Sigmoid colon (tissue), 7 donors: ENCODE measurements around the gene DGKD. TPM values are rescaled to one million over a fixed set of nuclear protein-coding genes. Genes with fewer than 3 reads are reported as not detected.

Source experiments
- DNase-seq: peaks from one replicate; pipeline ENCODE4 v3.0.0-alpha.2; 2019
- H3K27ac ChIP-seq, 4 donors: fragments of 200-600 bp; sonication (generic); one replicate each; pipeline ENCODE4 v1.5.1; 2016 to 2019; ENCODE audit warnings: mild to moderate bottlenecking in 1 of 4
- H3K27me3 ChIP-seq, 3 donors: fragments of 200-600 bp; sonication (generic); one replicate each; pipeline ENCODE4 v1.5.1; 2019; ENCODE audit warnings: mild to moderate bottlenecking in 1 of 3
- H3K36me3 ChIP-seq, 4 donors: fragments of 200-600 bp; sonication (generic); one replicate each; pipeline ENCODE4 v1.5.1; 2016 to 2019
- H3K4me1 ChIP-seq, 4 donors: fragments of 200-600 bp; sonication (generic); one replicate each; pipeline ENCODE4 v1.5.1; 2017 to 2019
- H3K4me3 ChIP-seq, 4 donors: fragments of 200-600 bp; sonication (generic); one replicate each; pipeline ENCODE4 v1.5.1; 2017 to 2019; ENCODE audit warnings: mild to moderate bottlenecking in 2 of 4, moderate library complexity in 1 of 4
- H3K9me3 ChIP-seq, 4 donors: fragments of 200-600 bp in 3 of 4; sonication (generic) in 3 of 4; one replicate each; pipeline versions ENCODE4 v1.5.1 to v1.6.1; 2013 to 2019
- EP300 ChIP-seq, 4 donors: sonication (generic); formaldehyde crosslinking; IDR thresholded peaks; one replicate each; pipeline ENCODE4 v1.6.1; 2017; ENCODE audit warnings: antibody characterized with exemption in 4 of 4
- POLR2A ChIP-seq, 2 donors: fragments of 450-650 bp; IDR thresholded peaks; one replicate each; pipeline ENCODE4 v1.6.1; 2016; ENCODE audit warnings: antibody characterized with exemption in 2 of 2, mild to moderate bottlenecking in 2 of 2, moderate library complexity in 2 of 2
- POLR2AphosphoS5 ChIP-seq, 4 donors: sonication (generic); formaldehyde crosslinking; IDR thresholded peaks; one replicate each; pipeline ENCODE4 v1.6.1; 2017; ENCODE audit warnings: antibody characterized with exemption in 4 of 4
- WGBS, 2 donors: extraction: QIAGEN DNeasy Blood & Tissue Kit; methylation state at CpG; one replicate each; pipeline ENCODE4 v1.1.7; 2013; 5-methylcytosine and 5-hydroxymethylcytosine counted together
- intact Hi-C: fragments of 100-400 bp; cut with DNase I; formaldehyde crosslinking; loops from one replicate; pipeline ENCODE4 v1.15.1; 2023
- polyA plus RNA-seq, 3 donors: library from polyadenylated mRNA; stranded (reverse); fragments of 200-250 nt; gene quantifications; one replicate each; pipeline ENCODE4 v1.2.3, GENCODE V29; 2013
- total RNA-seq, 4 donors: library from RNA; depleted of rRNA; stranded (reverse); fragments of >200 nt; gene quantifications; one replicate each; pipeline ENCODE4 v1.1.0, GENCODE V29; 2016
- TF ChIP-seq, protein P1 (sequence below), 4 experiments: fragments of 450-650 bp in 3 of 4; fragments of 200-600 bp in 1 of 4; IDR thresholded peaks; one replicate each; pipeline ENCODE4 v1.5.1; 2016 to 2019; ENCODE audit warnings: antibody characterized with exemption in 4 of 4, mild to moderate bottlenecking in 3 of 4, moderate library complexity in 2 of 4
- donor health status: healthy with polysubstance abuse.
- donor health status: Bipolar disorder and iron deficiency.
- donor health status: healthy.

DGKD gene
- total and polyA plus RNA-seq, 7 donors: 10.7 to 67.0 (median 19.7) TPM

DNA sequence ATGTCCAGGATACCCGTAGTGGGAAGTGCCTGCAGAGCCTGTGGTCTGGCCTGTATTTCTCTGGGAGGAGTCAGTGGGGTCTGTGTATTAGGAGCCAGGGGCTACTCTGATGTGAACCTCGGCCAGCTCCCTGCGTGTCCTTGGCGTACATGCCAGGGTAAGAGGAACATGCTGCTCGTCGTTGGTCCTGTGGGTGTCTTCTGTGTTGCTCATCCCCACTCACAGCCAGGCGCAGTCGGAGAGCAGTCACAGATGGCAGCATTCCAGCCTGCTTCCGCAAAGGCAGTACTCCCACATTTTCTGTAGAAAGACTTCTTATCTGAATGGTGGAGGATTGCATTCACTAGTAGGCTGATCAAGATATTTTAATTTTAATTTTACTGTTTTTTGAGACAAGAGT lies 84.9 kb downstream of the DGKD start:
- Histone ChIP-seq H3K27me3 (no peaks in the 10 kb centered on the region), H3K4me3 (no peak overlapping the region), H3K36me3 (peaks cover 5 to 82% (median 17%) of the 10 kb centered on the region in 4 donors), H3K27ac (no peak overlapping the region), H3K4me1 (peaks cover 0 to 7% (median 1%) of the 10 kb centered on the region in 4 donors), H3K9me3 (no peaks in the 10 kb centered on the region)
- WGBS, 2 donors: 88 to 90% methylated on average over 9 of the region's 9 CpGs
- TF ChIP-seq, protein P1, sequence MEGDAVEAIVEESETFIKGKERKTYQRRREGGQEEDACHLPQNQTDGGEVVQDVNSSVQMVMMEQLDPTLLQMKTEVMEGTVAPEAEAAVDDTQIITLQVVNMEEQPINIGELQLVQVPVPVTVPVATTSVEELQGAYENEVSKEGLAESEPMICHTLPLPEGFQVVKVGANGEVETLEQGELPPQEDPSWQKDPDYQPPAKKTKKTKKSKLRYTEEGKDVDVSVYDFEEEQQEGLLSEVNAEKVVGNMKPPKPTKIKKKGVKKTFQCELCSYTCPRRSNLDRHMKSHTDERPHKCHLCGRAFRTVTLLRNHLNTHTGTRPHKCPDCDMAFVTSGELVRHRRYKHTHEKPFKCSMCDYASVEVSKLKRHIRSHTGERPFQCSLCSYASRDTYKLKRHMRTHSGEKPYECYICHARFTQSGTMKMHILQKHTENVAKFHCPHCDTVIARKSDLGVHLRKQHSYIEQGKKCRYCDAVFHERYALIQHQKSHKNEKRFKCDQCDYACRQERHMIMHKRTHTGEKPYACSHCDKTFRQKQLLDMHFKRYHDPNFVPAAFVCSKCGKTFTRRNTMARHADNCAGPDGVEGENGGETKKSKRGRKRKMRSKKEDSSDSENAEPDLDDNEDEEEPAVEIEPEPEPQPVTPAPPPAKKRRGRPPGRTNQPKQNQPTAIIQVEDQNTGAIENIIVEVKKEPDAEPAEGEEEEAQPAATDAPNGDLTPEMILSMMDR (IDR thresholded peaks at IDR 0.05): no peak
- TF ChIP-seq EP300 (IDR thresholded peaks at IDR 0.05): no peak
- TF ChIP-seq POLR2A (IDR thresholded peaks at IDR 0.05): no peak
- TF ChIP-seq POLR2AphosphoS5 (IDR thresholded peaks at IDR 0.05): no peak
- peak; percentile 74 for DNase-seq
- intact Hi-C loops: no loop called here

DNA sequence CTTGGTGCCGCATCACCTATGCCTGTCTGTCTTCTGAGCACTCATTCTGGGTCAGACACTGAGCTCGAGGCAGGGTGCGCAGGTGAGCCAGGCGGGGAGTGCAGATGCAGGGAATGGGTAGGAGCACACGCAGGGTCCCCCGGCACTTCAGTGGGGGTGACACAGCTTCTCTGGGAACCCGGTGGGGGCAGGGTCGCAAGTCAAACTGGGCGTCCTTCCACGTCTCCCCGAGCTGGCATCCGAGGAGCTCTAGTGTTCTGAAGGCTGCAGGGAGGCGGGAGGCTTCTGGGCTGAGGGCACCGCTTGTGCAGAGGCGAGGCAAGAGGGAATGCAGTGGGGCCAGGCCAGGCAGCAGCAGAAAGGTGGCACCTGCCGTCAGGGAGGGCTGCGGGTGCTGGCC lies 86.0 kb downstream of the DGKD start:
- H3K4me3 ChIP-seq: no peak overlapping the region
- intact Hi-C loops: loop anchor here (5.0 to 10.0 kb wide), 2 partner anchors 188 to 836 kb away; partner anchors contain the start of gene ATG16L1
- peaks cover 5 to 79% (median 18%) of the 10 kb centered on the region in 4 donors for H3K36me3 ChIP-seq
- no peak overlapping the region for H3K27ac ChIP-seq
- peaks cover 0 to 7% (median 1%) of the 10 kb centered on the region in 4 donors for H3K4me1 ChIP-seq
- no peaks in the 10 kb centered on the region for H3K9me3 ChIP-seq
- TF ChIP-seq, protein P1 (IDR thresholded peaks at IDR 0.05): no peak
- TF ChIP-seq POLR2AphosphoS5 (IDR thresholded peaks at IDR 0.05) (no peak), POLR2A (IDR thresholded peaks at IDR 0.05) (no peak), EP300 (IDR thresholded peaks at IDR 0.05) (no peak)
- no peaks in the 10 kb centered on the region for H3K27me3 ChIP-seq
- WGBS, 2 donors: 93 to 97% methylated on average over 17 of the region's 17 CpGs
- DNase-seq: peak; percentile 58

DNA sequence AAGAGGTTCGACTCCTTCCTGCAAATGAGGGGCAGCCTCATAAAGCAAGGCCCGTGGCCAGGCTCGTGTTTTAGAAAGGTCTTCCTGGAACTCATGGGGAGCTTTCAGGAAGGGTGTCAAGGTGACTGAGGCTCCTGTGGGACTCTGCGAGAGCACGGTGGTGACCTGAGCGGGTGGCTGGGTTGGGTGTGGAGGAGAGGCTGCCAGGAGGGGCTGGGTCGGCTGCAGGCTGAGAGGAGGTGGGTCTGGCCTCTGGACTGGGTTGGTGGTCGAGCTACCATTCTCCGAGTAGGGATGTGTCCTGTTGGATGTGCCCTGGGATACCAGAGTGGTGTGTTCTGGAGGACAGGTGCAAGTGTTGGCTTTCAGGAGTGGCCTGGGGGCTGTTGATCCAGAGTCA lies 86.4 kb downstream of the DGKD start:
- Histone ChIP-seq H3K4me1 (peaks cover 0 to 7% (median 1%) of the 10 kb centered on the region in 4 donors), H3K4me3 (no peak overlapping the region), H3K9me3 (no peaks in the 10 kb centered on the region), H3K27ac (no peak overlapping the region), H3K36me3 (peaks cover 5 to 79% (median 18%) of the 10 kb centered on the region in 4 donors), H3K27me3 (no peaks in the 10 kb centered on the region)
- TF ChIP-seq POLR2AphosphoS5 (IDR thresholded peaks at IDR 0.05) (no peak), POLR2A (IDR thresholded peaks at IDR 0.05) (no peak), EP300 (IDR thresholded peaks at IDR 0.05) (no peak)
- TF ChIP-seq, protein P1 (IDR thresholded peaks at IDR 0.05): no peak
- intact Hi-C loops: loop anchor here (5.0 to 10.0 kb wide), 2 partner anchors 188 to 836 kb away; partner anchors contain the start of gene ATG16L1
- DNase-seq: peak; percentile 52
- WGBS, 2 donors: 85 to 93% methylated on average over 9 of the region's 9 CpGs

DNA sequence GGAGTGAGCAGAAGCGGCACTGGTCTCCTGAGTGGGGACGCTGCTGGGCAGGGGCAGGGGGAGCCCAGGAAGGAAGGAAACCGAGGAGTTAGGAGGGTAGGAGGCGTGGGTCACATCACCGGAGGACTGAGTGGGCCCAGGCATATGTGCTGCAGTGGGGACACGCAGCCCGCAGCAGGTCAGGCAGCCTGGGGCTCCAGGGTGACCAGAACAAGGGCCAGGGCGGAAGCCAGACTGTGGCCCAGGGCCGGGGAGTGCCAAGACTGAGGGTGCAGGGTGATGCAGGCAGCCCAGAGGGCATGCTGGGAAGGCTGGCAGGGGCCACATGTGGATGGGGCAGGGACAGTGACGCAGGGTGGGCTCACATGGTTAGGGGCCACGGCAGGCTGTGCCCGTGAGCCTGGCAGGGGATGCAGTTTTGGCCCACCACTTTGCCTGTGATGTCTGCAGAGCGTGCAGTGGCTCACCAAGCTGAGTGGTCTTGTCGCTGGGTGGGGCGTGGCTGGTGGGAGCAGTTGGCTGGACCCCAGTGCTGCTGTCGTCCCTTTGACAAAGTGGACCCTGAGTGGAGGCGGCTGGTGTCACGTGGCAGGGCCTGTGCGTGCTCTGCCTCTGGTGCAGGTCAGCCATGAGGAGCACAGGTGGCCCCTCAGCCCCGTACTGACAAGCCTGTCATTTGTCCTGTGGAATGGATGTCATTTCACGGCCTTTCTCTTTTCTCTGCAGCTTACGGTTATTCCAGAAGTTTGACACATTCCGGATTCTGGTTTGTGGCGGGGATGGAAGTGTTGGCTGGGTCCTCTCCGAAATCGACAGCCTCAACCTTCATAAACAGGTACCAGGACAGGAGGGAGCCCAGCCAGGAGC lies 87.1 kb downstream of the DGKD start:
- Histone ChIP-seq H3K27ac (no peak overlapping the region), H3K36me3 (peaks cover 5 to 79% (median 15%) of the 10 kb centered on the region in 4 donors), H3K4me1 (peaks cover 0 to 7% (median 1%) of the 10 kb centered on the region in 4 donors), H3K4me3 (no peak overlapping the region), H3K27me3 (no peaks in the 10 kb centered on the region), H3K9me3 (no peaks in the 10 kb centered on the region)
- TF ChIP-seq, protein P1 (IDR thresholded peaks at IDR 0.05): no peak
- TF ChIP-seq POLR2AphosphoS5 (IDR thresholded peaks at IDR 0.05) (no peak), EP300 (IDR thresholded peaks at IDR 0.05) (no peak), POLR2A (IDR thresholded peaks at IDR 0.05) (no peak)
- peak; percentile 63 for DNase-seq
- WGBS, 2 donors: 94 to 95% methylated on average over 26 of the region's 26 CpGs
- intact Hi-C loops: loop anchor here (5.0 to 10.0 kb wide), 2 partner anchors 189 to 837 kb away; partner anchors contain the start of gene ATG16L1
